ENCODE data around the gene TNFAIP8L1.
"Not testable (repeated sequence)": the region's sequence is repeated elsewhere in the genome, so short reads cannot be mapped to it uniquely, and the experiment has no call there.

TNFAIP8L1 gene

GRCh38 chr19:4591320-4591719, 48.0 kb upstream of the TNFAIP8L1 start:
- Histone ChIP-seq H3K4me3 (replicated peaks; ENCODE audit: insufficient read depth, low read length) (no peak overlapping the region), H3K27me3 (ENCODE audit: insufficient read depth, poor library complexity, severe bottlenecking) (no peaks in the 10 kb centered on the region), H3K27ac (replicated peaks) (no peak overlapping the region)
- DNase-seq (ENCODE audit: low read depth in 1 of 2, low spot score in 1 of 2): no peak
- TF ChIP-seq SPI1 (IDR thresholded peaks at IDR 0.05; ENCODE audit: borderline replicate concordance, low read depth): no peak
- TF ChIP-seq POLR2AphosphoS5 (IDR thresholded peaks at IDR 0.05; ENCODE audit: low read depth): no peak
- no peak for TF ChIP-seq GABPA (IDR thresholded peaks at IDR 0.05; ENCODE audit: low read depth)
- TF ChIP-seq, protein P1, sequence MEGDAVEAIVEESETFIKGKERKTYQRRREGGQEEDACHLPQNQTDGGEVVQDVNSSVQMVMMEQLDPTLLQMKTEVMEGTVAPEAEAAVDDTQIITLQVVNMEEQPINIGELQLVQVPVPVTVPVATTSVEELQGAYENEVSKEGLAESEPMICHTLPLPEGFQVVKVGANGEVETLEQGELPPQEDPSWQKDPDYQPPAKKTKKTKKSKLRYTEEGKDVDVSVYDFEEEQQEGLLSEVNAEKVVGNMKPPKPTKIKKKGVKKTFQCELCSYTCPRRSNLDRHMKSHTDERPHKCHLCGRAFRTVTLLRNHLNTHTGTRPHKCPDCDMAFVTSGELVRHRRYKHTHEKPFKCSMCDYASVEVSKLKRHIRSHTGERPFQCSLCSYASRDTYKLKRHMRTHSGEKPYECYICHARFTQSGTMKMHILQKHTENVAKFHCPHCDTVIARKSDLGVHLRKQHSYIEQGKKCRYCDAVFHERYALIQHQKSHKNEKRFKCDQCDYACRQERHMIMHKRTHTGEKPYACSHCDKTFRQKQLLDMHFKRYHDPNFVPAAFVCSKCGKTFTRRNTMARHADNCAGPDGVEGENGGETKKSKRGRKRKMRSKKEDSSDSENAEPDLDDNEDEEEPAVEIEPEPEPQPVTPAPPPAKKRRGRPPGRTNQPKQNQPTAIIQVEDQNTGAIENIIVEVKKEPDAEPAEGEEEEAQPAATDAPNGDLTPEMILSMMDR (IDR thresholded peaks at IDR 0.05; ENCODE audit: insufficient read depth, low read length): no peak

DNA sequence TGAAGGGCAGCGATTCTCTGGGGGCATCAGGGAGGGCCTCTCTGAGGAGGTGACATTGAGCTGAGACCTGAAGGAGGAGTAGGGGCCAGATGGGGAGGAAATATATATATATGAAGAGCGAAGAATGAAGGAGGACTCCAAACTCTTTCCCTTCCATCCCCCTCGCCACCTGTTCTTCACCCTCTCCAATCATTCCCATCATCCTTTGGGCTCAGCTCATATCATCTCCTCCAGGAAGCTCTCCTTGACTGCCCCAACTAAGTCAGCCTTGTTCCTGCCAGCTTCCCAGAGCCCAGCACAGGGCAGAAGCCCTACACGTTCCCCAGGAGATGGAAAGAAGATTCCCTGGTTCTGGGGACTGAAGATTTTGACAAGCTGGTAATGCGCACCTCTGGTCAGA, 46.9 kb upstream of the TNFAIP8L1 start:
- Histone ChIP-seq H3K27ac (replicated peaks) (no peak overlapping the region), H3K27me3 (ENCODE audit: insufficient read depth, poor library complexity, severe bottlenecking) (peaks cover 7% of the 10 kb centered on the region), H3K4me3 (replicated peaks; ENCODE audit: insufficient read depth, low read length) (no peak overlapping the region)
- DNase-seq (ENCODE audit: low read depth in 1 of 2, low spot score in 1 of 2): no peak
- no peak for TF ChIP-seq POLR2AphosphoS5 (IDR thresholded peaks at IDR 0.05; ENCODE audit: low read depth)
- TF ChIP-seq, protein P1 (IDR thresholded peaks at IDR 0.05; ENCODE audit: insufficient read depth, low read length): no peak
- no peak for TF ChIP-seq GABPA (IDR thresholded peaks at IDR 0.05; ENCODE audit: low read depth)

DNA sequence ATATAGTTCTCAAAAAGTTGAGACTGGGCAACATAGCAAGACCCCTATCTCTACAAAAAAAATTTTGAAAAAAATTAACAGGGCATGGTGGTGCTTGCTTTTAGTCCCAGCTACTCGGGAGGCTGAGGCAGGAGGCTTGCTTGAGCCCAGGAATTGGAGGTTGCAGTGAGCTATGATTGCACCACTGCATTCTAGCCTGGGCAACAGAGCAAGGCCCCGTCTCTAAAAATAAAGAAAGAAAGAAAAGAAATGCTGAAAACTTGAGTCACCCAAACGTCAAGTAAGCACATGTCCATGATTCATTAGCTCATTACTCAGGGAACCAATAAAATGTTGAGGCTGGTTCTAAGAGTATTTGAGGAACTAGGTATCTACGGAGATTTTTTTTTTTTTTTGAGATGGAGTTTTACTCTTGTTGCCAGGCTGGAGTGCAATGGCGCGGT, 45.9 kb upstream of the TNFAIP8L1 start:
- DNase-seq (ENCODE audit: low read depth in 1 of 2, low spot score in 1 of 2): no peak
- Histone ChIP-seq H3K4me3 (replicated peaks; ENCODE audit: insufficient read depth, low read length) (no peak overlapping the region), H3K27me3 (ENCODE audit: insufficient read depth, poor library complexity, severe bottlenecking) (peaks cover 8% of the 10 kb centered on the region), H3K27ac (replicated peaks) (no peak overlapping the region)
- TF ChIP-seq SPI1 (IDR thresholded peaks at IDR 0.05; ENCODE audit: borderline replicate concordance, low read depth) (no peak), POLR2AphosphoS5 (IDR thresholded peaks at IDR 0.05; ENCODE audit: low read depth) (no peak), GABPA (IDR thresholded peaks at IDR 0.05; ENCODE audit: low read depth) (no peak)
- TF ChIP-seq, protein P2, sequence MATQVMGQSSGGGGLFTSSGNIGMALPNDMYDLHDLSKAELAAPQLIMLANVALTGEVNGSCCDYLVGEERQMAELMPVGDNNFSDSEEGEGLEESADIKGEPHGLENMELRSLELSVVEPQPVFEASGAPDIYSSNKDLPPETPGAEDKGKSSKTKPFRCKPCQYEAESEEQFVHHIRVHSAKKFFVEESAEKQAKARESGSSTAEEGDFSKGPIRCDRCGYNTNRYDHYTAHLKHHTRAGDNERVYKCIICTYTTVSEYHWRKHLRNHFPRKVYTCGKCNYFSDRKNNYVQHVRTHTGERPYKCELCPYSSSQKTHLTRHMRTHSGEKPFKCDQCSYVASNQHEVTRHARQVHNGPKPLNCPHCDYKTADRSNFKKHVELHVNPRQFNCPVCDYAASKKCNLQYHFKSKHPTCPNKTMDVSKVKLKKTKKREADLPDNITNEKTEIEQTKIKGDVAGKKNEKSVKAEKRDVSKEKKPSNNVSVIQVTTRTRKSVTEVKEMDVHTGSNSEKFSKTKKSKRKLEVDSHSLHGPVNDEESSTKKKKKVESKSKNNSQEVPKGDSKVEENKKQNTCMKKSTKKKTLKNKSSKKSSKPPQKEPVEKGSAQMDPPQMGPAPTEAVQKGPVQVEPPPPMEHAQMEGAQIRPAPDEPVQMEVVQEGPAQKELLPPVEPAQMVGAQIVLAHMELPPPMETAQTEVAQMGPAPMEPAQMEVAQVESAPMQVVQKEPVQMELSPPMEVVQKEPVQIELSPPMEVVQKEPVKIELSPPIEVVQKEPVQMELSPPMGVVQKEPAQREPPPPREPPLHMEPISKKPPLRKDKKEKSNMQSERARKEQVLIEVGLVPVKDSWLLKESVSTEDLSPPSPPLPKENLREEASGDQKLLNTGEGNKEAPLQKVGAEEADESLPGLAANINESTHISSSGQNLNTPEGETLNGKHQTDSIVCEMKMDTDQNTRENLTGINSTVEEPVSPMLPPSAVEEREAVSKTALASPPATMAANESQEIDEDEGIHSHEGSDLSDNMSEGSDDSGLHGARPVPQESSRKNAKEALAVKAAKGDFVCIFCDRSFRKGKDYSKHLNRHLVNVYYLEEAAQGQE (IDR thresholded peaks at IDR 0.05; ENCODE audit: insufficient replicate concordance, low read depth): no peak
- TF ChIP-seq, protein P1 (IDR thresholded peaks at IDR 0.05; ENCODE audit: insufficient read depth, low read length): no peak

DNA sequence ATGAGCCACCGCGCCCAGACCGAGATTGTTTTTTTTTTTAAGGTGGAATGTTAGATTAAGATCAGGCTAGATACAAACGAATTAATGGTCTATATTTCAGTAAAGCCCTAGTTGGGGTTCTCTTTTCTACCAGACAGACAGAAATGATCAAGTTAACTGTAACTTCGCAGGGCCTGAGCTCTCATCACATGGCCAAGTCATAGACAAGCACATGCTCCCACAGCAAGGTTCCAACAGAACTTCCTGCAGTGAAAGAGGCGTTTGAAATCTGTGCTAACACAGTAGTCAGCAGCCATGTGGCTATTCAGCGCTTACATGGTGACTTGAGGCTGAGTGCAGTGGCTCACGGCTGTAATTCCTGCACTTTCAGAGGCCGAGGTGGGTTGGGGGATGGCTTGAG, 45.1 kb upstream of the TNFAIP8L1 start:
- H3K4me3 ChIP-seq (replicated peaks; ENCODE audit: insufficient read depth, low read length): no peak overlapping the region
- no peak overlapping the region for H3K27ac ChIP-seq (replicated peaks)
- peaks cover 8% of the 10 kb centered on the region for H3K27me3 ChIP-seq (ENCODE audit: insufficient read depth, poor library complexity, severe bottlenecking)
- TF ChIP-seq, protein P1 (IDR thresholded peaks at IDR 0.05; ENCODE audit: insufficient read depth, low read length): no peak
- TF ChIP-seq POLR2AphosphoS5 (IDR thresholded peaks at IDR 0.05; ENCODE audit: low read depth) (no peak), SPI1 (IDR thresholded peaks at IDR 0.05; ENCODE audit: borderline replicate concordance, low read depth) (no peak), GABPA (IDR thresholded peaks at IDR 0.05; ENCODE audit: low read depth) (no peak)
- TF ChIP-seq, protein P2 (IDR thresholded peaks at IDR 0.05; ENCODE audit: insufficient replicate concordance, low read depth): no peak
- no peak for DNase-seq (ENCODE audit: low read depth in 1 of 2, low spot score in 1 of 2)

GRCh38 chr19:4595158-4595557, 44.2 kb upstream of the TNFAIP8L1 start:
- not testable (repeated sequence) for DNase-seq (ENCODE audit: low read depth in 1 of 2, low spot score in 1 of 2); H3K4me3 ChIP-seq (replicated peaks; ENCODE audit: insufficient read depth, low read length); H3K27ac ChIP-seq (replicated peaks); H3K27me3 ChIP-seq (ENCODE audit: insufficient read depth, poor library complexity, severe bottlenecking)
